Subcutaneous abdominal adipose tissue (tissue), 5 donors: ENCODE results near the gene FAM124B.
"Not testable (repeated sequence)": the region's sequence is repeated elsewhere in the genome, so short reads cannot be mapped to it uniquely, and the experiment has no call there.

Source experiments
- H3K27ac ChIP-seq: one replicate; pipeline ENCODE4 v1.7.0; 2013; ENCODE audit warnings: low read depth, mild to moderate bottlenecking, inconsistent platforms, low read length, moderate library complexity
- H3K27me3 ChIP-seq, 5 donors: one replicate each; pipeline ENCODE4 v1.7.0; 2013; ENCODE audit warnings: low read length in 5 of 5, inconsistent platforms in 1 of 5; ENCODE audit not compliant: control insufficient read depth in 5 of 5, insufficient read depth in 4 of 5
- H3K36me3 ChIP-seq, 5 donors: one replicate each; pipeline ENCODE4 v1.7.0; 2013; ENCODE audit warnings: low read length in 5 of 5; ENCODE audit not compliant: control insufficient read depth in 5 of 5, insufficient read depth in 5 of 5
- H3K4me1 ChIP-seq, 5 donors: one replicate each; pipeline ENCODE4 v1.7.0; 2013; ENCODE audit warnings: low read length in 5 of 5, mild to moderate bottlenecking in 3 of 5, moderate library complexity in 1 of 5; ENCODE audit not compliant: control insufficient read depth in 5 of 5, insufficient read depth in 5 of 5
- H3K4me3 ChIP-seq, 5 donors: one replicate each; pipeline ENCODE4 v1.7.0; 2013; ENCODE audit warnings: low read length in 5 of 5, low read depth in 1 of 5
- H3K9ac ChIP-seq, 5 donors: one replicate each; pipeline ENCODE4 v1.7.0; 2013; ENCODE audit warnings: low read length in 5 of 5, mild to moderate bottlenecking in 4 of 5, moderate library complexity in 3 of 5
- H3K9me3 ChIP-seq, 5 donors: one replicate each; pipeline ENCODE4 v1.7.0; 2013; ENCODE audit warnings: low read length in 5 of 5; ENCODE audit not compliant: control insufficient read depth in 5 of 5
- donor health status: healthy.
- donor health status: healthy.
- donor health status: healthy.
- donor health status: healthy.
- donor health status: healthy.

Gene FAM124B

DNA sequence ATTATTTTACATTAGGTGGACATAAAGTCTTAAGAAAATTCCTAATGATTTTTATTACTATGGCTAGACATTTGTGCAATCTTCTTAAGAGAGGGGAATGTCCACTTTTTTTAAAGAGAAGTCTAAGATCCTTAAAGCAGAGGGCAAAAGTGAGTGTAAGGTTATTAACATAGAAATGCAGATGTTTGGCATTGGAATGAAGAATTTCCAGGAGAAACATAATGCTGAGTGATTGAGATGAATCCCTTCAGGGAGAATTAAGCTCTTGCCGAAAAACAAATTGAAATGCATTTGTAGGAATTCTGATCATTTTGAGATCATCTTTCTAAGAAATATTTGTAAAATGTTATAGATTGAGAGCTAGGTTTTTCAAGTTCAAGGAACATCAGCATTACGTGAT lies 15.0 kb downstream of the FAM124B start:
- H3K9me3 ChIP-seq = no peaks in the 10 kb centered on the region
- no peak overlapping the region for H3K4me3 ChIP-seq
- no peaks in the 10 kb centered on the region for H3K36me3 ChIP-seq
- no peak overlapping the region for H3K9ac ChIP-seq
- no peaks in the 10 kb centered on the region for H3K27me3 ChIP-seq
- H3K4me1 ChIP-seq = peaks cover 0 to 18% (median 0%) of the 10 kb centered on the region in 5 donors
- H3K27ac ChIP-seq = no peak overlapping the region

DNA sequence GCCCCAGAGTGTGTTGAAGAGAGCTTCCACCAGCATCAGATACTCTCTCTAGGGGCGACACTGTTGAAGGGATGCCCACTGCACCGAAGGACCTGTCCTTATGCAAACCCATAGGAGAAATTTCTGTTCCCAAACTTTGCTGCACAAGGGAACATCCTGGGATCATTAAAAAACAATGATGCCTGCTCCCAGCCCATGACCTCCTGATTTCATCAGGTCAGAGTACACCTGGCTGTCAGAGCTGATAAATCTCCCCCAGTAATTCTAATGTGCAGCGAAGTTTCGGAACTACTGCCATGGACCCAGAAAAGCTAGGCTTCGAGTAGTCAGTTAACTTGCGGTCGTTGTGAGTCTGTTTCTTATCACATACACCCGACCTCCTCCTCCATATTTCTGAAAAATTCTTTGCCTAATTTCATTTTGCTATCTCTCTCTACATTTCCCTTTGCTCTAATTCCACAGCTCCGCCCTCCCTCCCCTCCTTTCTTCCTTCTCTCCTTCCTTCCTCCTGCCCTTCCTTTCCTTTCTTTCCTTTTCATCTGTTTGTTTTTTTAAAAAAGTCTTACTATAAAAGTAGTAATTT lies 18.8 kb downstream of the FAM124B start:
- no peaks in the 10 kb centered on the region for H3K36me3 ChIP-seq
- no peak overlapping the region for H3K27ac ChIP-seq
- no peak overlapping the region for H3K4me3 ChIP-seq
- H3K27me3 ChIP-seq = no peaks in the 10 kb centered on the region
- no peak overlapping the region for H3K9ac ChIP-seq
- H3K4me1 ChIP-seq = peaks cover 0 to 40% (median 11%) of the 10 kb centered on the region in 5 donors
- H3K9me3 ChIP-seq = no peaks in the 10 kb centered on the region

DNA sequence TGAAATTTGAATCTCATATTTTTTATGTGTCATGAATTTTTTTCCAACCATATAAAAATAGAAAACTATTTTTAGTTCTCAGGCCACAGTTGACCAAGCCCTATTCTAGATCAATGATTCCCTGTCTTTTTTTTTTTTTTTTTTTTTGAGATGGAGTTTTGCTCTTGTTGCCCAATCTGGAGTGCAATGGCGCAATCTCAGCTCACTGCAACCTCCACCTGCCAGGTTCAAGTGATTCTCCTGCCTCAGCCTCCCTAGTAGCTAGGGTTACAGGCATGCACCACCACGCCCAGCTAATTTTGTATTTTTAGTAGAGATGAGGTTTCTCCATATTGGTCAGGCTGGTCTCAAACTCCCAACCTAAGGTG lies 19.6 kb downstream of the FAM124B start:
- not testable (repeated sequence) for H3K4me3 ChIP-seq, H3K36me3 ChIP-seq, H3K9me3 ChIP-seq, H3K27ac ChIP-seq, H3K9ac ChIP-seq, H3K27me3 ChIP-seq
- H3K4me1 ChIP-seq = peaks cover 0 to 44% (median 13%) of the 10 kb centered on the region in 5 donors

DNA sequence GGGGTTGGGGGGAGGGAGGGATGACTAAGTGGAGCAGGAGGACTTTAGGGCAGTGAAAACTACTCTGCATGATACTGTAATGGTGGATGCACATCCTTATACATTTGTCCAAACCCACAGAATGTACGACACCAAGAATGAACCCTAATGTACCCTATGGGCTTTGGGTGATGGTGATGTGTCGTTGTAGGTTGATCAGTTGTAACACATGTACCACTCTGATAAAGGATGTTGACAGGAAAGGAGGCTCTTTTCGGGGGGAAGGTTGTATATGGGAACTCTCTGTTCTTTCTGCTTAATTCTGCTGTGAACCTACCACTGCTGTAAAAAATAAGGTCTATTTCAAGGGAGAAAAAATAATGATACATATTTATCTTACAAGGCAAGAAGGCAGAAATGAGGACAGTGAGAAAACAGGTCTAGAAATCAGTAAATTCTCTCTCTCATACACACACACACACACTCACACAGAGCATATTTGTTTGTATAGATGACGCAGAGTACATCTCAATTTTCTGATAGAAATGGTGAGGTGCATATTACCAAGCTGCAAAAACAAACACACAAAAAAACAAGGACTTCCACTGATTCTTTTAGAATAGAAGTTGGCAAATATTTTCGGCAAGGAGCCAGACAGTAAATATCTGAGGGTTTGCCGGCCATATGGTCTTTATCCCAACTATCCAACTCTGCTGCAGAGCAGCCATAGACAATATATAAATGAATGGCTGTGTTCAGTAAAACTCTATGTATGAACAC lies 20.2 kb downstream of the FAM124B start:
- Histone ChIP-seq H3K27ac (no peak overlapping the region), H3K36me3 (no peaks in the 10 kb centered on the region), H3K27me3 (no peaks in the 10 kb centered on the region), H3K9me3 (no peaks in the 10 kb centered on the region), H3K9ac (no peak overlapping the region), H3K4me1 (peaks cover 0 to 44% (median 13%) of the 10 kb centered on the region in 5 donors), H3K4me3 (no peak overlapping the region)

DNA sequence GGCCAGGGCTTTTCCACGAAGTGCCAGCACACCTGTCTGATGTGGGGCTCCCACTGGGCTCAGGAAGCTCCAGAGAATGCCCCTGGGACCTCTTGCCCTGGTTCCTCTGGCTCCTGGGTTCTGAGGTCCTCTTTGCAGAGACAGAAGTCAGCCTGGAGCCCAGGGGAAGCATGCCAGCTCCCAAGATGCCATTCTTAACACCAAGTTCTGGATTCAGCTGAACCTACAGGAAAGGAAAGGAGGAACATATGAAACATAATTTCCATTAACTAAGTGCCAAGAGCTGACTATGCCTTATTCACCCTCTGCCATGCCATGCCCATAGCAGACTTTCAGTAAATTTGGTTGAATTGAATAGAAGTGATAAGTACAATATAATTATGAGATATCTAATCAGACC lies 21.9 kb downstream of the FAM124B start:
- H3K4me1 ChIP-seq = peaks cover 0 to 40% (median 13%) of the 10 kb centered on the region in 5 donors
- H3K36me3 ChIP-seq = no peaks in the 10 kb centered on the region
- H3K27ac ChIP-seq = no peak overlapping the region

DNA sequence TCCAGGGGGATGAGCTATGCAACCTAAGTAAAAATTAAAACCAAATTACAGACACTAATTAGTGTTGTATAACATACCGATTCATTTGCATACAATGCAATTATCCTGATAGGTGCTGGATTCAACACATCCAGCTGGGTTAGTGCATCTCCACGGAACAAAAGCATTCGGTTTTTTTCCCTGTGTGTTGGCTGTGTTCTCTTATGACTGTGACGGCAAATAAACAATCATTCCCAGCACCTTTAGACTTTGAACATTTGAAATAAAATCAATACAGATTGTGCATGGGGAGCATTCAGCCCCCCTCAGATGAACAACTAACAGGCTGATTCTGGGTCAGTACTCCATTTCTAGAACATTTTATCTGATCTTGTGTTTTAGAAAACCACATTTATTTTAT lies 22.7 kb downstream of the FAM124B start:
- no peaks in the 10 kb centered on the region for H3K27me3 ChIP-seq
- H3K9ac ChIP-seq = no peak overlapping the region
- H3K4me3 ChIP-seq = no peak overlapping the region
- no peaks in the 10 kb centered on the region for H3K36me3 ChIP-seq
- no peaks in the 10 kb centered on the region for H3K9me3 ChIP-seq
- peaks cover 0 to 40% (median 13%) of the 10 kb centered on the region in 5 donors for H3K4me1 ChIP-seq
- H3K27ac ChIP-seq = no peak overlapping the region

More for the DNA sequence above, 21.9 kb downstream of the FAM124B start:
- no peak overlapping the region for H3K9ac ChIP-seq
- H3K4me3 ChIP-seq = no peak overlapping the region
- H3K9me3 ChIP-seq = no peaks in the 10 kb centered on the region
- H3K27me3 ChIP-seq = no peaks in the 10 kb centered on the region

DNA sequence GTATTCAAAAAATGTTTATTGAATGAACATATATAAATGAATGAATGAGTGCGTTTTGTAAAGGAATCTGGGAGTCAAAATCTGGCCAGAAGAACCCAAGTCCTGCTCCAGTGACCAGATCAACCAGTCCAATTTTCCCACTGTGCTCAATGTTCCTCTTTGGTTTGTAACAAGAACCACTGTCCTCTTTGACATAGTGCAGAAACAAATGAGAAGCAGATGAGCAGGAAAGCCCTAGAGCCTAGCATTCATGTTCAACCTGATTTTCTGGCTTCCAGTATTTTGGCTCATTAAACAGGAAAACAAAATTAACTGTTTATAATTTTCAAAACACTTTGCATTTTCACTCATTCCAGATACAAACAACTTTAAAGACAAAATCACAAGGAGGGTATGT lies 23.2 kb downstream of the FAM124B start:
- Histone ChIP-seq H3K4me3 (no peak overlapping the region), H3K4me1 (peaks cover 0 to 40% (median 13%) of the 10 kb centered on the region in 5 donors), H3K9ac (no peak overlapping the region), H3K36me3 (no peaks in the 10 kb centered on the region), H3K9me3 (no peaks in the 10 kb centered on the region), H3K27me3 (no peaks in the 10 kb centered on the region), H3K27ac (no peak overlapping the region)

DNA sequence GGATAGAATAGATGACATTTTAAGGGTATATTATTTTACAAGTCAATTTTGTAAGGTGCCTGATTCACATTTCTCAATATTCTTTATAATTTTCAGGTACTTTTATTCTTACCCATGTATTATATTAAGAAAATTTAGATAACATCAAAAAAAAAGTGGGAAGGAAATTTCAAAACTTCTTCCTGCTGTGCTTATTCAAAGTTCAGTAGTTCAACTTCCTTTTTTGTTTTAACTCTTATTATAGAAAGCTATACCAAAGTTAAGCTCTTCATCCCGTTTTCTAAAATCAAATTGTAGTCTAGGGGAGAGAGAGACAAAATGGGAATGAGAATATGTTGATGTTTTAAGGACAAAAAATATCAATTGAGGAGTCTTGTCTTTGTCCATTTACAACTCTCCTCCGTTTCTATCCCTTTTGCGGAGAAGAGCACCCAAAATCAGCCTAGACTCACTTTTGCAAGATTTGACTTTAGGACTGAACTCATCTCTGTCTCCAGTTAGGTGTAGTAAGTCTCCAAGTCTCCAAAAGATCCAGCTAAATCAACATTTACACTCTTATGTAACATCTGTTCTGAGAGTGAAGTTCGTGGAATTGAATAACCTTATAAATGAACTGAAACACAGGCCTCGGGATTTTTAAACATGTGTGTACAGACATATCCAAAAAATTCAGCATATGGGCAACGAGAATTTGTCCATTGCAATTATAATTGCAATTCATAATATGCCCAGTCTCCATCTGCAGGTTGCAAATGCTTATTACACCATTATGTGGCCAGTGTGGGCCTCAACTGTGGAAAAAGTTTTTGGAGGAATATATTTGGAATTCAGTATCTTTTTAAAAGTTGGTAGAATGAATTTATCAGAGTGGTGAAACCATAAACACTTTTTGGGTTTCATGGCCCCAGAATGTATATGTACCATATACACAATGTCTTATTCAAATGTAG lies 23.9 kb downstream of the FAM124B start:
- no peaks in the 10 kb centered on the region for H3K9me3 ChIP-seq
- no peaks in the 10 kb centered on the region for H3K36me3 ChIP-seq
- H3K9ac ChIP-seq = peak overlapping the region in 1 of 5 donors; percentile 21
- H3K27me3 ChIP-seq = no peaks in the 10 kb centered on the region
- peaks cover 0 to 37% (median 13%) of the 10 kb centered on the region in 5 donors for H3K4me1 ChIP-seq
- H3K4me3 ChIP-seq = no peak overlapping the region
- peak overlapping the region; percentile 55 for H3K27ac ChIP-seq

DNA sequence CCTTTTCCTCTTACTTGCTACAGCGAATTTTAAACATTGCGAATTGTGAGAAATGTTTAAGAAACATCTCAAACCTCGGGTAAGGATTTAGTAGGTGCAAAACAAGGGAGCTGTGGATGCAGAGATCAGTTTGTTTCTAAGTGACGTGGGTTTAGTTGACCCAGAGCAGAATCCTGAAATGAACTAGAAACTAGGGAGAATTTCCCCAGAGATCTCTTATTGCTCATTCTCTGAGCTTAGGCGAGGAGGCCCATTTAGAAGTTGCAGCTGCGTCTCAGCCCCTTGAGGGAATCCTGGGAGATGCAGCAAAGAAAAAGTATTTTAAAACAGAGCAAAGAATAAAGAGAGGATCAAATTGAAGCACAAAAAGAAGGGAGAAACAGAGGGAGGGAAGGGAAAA lies 29.3 kb downstream of the FAM124B start:
- Histone ChIP-seq H3K9ac (no peak overlapping the region), H3K36me3 (no peaks in the 10 kb centered on the region), H3K27ac (no peak overlapping the region), H3K4me3 (no peak overlapping the region), H3K27me3 (no peaks in the 10 kb centered on the region), H3K9me3 (no peaks in the 10 kb centered on the region), H3K4me1 (peaks cover 0 to 4% (median 0%) of the 10 kb centered on the region in 5 donors)
